SK-N-SH treated with all-trans-retinoic acid at 6 μM for 48 hours (cell line): Measurements from ENCODE around the gene VPS51.

Source experiments
- ATAC-seq: fragments of 200-7000 bp; cut with Tn5 transposase; 3 replicates; pipeline ENCODE4 v1.9.1; 2020; ENCODE audit warnings: mild to moderate bottlenecking, moderate library complexity
- ARNTL ChIP-seq: fragments of 450-650 bp; formaldehyde crosslinking; IDR thresholded peaks from 2 replicates; pipeline ENCODE4 v1.5.0; 2020; ENCODE audit warnings: low read depth, mild to moderate bottlenecking, moderate library complexity, borderline replicate concordance
- CSDC2 ChIP-seq: fragments of 250-450 bp; sonication (Bioruptor Pico); IDR thresholded peaks from 2 replicates; pipeline ENCODE4 v1.5.0; 2020; ENCODE audit warnings: mild to moderate bottlenecking, moderate library complexity
- CSRNP3 ChIP-seq: fragments of 250-450 bp; sonication (Bioruptor Pico); IDR thresholded peaks from 2 replicates; pipeline ENCODE4 v1.5.1; 2021; ENCODE audit warnings: mild to moderate bottlenecking, moderate library complexity
- ESRRG ChIP-seq: fragments of 250-450 bp; sonication (Bioruptor Pico); IDR thresholded peaks from 2 replicates; pipeline ENCODE4 v1.6.1; 2021; ENCODE audit warnings: mild to moderate bottlenecking
- GLIS3 ChIP-seq: fragments of 250-450 bp; sonication (Bioruptor Pico); IDR thresholded peaks from 2 replicates; pipeline ENCODE4 v1.5.0; 2020; ENCODE audit warnings: mild to moderate bottlenecking, moderate library complexity
- ISL1 ChIP-seq: fragments of 250-450 bp; sonication (Bioruptor Pico); IDR thresholded peaks from 2 replicates; pipeline ENCODE4 v2.1.2; 2022; ENCODE audit warnings: mild to moderate bottlenecking, moderate library complexity
- OSR1 ChIP-seq: fragments of 250-450 bp; sonication (Bioruptor Pico); IDR thresholded peaks from 2 replicates; pipeline ENCODE4 v1.8.0; 2022; ENCODE audit warnings: moderate library complexity, mild to moderate bottlenecking, inconsistent platforms
- PPARA ChIP-seq: fragments of 250-450 bp; sonication (Bioruptor Pico); IDR thresholded peaks from 2 replicates; pipeline ENCODE4 v1.5.0; 2020; ENCODE audit warnings: mild to moderate bottlenecking, borderline replicate concordance
- RARB ChIP-seq: fragments of 250-450 bp; sonication (Bioruptor Pico); IDR thresholded peaks from 2 replicates; pipeline ENCODE4 v1.8.0; 2021; ENCODE audit warnings: mild to moderate bottlenecking, moderate library complexity
- TCF4 ChIP-seq: fragments of 250-450 bp; sonication (Bioruptor Pico); IDR thresholded peaks from 2 replicates; pipeline ENCODE4 v1.8.0; 2021; ENCODE audit warnings: mild to moderate bottlenecking, moderate library complexity, borderline replicate concordance
- TOX ChIP-seq: fragments of 250-450 bp; sonication (Bioruptor Pico); IDR thresholded peaks from 2 replicates; pipeline ENCODE4 v1.8.0; 2021; ENCODE audit warnings: mild to moderate bottlenecking, moderate library complexity, borderline replicate concordance
- TSHZ2 ChIP-seq: fragments of 250-450 bp; sonication (Bioruptor Pico); IDR thresholded peaks from 2 replicates; pipeline ENCODE4 v1.5.0; 2020; ENCODE audit warnings: mild to moderate bottlenecking, moderate library complexity
- ZC3H10 ChIP-seq: fragments of 250-450 bp; sonication (Bioruptor Pico); IDR thresholded peaks from 2 replicates; pipeline ENCODE4 v1.5.1; 2021; ENCODE audit warnings: mild to moderate bottlenecking, moderate library complexity
- ZFP3 ChIP-seq: fragments of 250-450 bp; sonication (Bioruptor Pico); IDR thresholded peaks from 2 replicates; pipeline ENCODE4 v1.5.0; 2020; ENCODE audit warnings: mild to moderate bottlenecking, moderate library complexity
- ZFP30 ChIP-seq: fragments of 450-650 bp; formaldehyde crosslinking; IDR thresholded peaks from 2 replicates; pipeline ENCODE4 v1.5.0; 2022; ENCODE audit warnings: mild to moderate bottlenecking, moderate library complexity
- ZNF565 ChIP-seq: fragments of 450-650 bp; formaldehyde crosslinking; conservative IDR thresholded peaks from 2 replicates; pipeline ENCODE4 v1.5.0; 2020; ENCODE audit warnings: low read depth, mild to moderate bottlenecking, moderate library complexity
- ZNF70 ChIP-seq: fragments of 450-650 bp; formaldehyde crosslinking; IDR thresholded peaks from 2 replicates; pipeline ENCODE4 v1.5.0; 2020; ENCODE audit warnings: mild to moderate bottlenecking, moderate library complexity
- ZNF8 ChIP-seq: fragments of 450-650 bp; formaldehyde crosslinking; IDR thresholded peaks from 2 replicates; pipeline ENCODE4 v1.5.0; 2020; ENCODE audit warnings: mild to moderate bottlenecking, moderate library complexity
- TF ChIP-seq, protein P1 (sequence below): fragments of 250-450 bp; sonication (Bioruptor Pico); IDR thresholded peaks from 2 replicates; pipeline ENCODE4 v1.8.0; 2021; ENCODE audit warnings: low read depth, mild to moderate bottlenecking, moderate library complexity, borderline replicate concordance
- TF ChIP-seq, protein P2 (sequence below): fragments of 250-450 bp; sonication (Bioruptor Pico); IDR thresholded peaks from 2 replicates; pipeline ENCODE4 v1.5.1; 2020; ENCODE audit warnings: low read depth, mild to moderate bottlenecking, moderate library complexity

VPS51 gene

DNA sequence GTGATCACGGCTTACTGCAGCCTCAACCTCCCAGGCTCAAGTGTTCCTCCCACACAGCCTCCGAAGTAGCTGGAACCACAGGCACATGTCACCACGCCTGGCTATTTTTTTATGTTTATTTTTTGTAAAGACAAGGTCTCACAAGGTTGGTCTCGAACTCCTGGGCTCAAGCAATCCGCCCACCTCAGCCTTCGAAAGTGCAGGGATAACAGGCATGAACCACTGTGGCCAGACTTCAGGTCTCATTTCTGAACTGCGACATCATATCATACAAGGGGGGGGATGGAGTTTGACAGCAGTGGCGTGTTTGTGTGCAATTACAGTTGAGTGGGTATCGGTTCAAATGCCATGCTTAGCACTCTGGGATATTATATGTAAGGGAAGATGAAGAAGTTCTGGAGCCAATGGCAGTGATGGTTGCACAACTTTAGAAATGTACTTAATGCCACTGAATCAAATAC is 44.6 kb upstream of the VPS51 start:
- no peak for TF ChIP-seq ISL1 (CRISPR knock-in tag)
- no peak for TF ChIP-seq RARB
- TF ChIP-seq TOX (CRISPR knock-in tag), result no peak
- TF ChIP-seq ZNF565 (CRISPR knock-in tag), result no peak
- no peak for TF ChIP-seq ZNF70
- no peak for TF ChIP-seq OSR1 (CRISPR knock-in tag)
- no peak for TF ChIP-seq CSDC2 (CRISPR knock-in tag)
- no peak for TF ChIP-seq ZC3H10 (CRISPR knock-in tag)
- no peak for TF ChIP-seq ZFP3
- no peak for TF ChIP-seq TSHZ2 (CRISPR knock-in tag)
- TF ChIP-seq, protein P1, sequence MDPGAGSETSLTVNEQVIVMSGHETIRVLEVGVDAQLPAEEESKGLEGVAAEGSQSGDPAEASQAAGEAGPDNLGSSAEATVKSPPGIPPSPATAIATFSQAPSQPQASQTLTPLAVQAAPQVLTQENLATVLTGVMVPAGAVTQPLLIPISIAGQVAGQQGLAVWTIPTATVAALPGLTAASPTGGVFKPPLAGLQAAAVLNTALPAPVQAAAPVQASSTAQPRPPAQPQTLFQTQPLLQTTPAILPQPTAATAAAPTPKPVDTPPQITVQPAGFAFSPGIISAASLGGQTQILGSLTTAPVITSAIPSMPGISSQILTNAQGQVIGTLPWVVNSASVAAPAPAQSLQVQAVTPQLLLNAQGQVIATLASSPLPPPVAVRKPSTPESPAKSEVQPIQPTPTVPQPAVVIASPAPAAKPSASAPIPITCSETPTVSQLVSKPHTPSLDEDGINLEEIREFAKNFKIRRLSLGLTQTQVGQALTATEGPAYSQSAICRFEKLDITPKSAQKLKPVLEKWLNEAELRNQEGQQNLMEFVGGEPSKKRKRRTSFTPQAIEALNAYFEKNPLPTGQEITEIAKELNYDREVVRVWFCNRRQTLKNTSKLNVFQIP, result no peak
- no peak for TF ChIP-seq ESRRG (CRISPR knock-in tag)
- no peak for ATAC-seq

DNA sequence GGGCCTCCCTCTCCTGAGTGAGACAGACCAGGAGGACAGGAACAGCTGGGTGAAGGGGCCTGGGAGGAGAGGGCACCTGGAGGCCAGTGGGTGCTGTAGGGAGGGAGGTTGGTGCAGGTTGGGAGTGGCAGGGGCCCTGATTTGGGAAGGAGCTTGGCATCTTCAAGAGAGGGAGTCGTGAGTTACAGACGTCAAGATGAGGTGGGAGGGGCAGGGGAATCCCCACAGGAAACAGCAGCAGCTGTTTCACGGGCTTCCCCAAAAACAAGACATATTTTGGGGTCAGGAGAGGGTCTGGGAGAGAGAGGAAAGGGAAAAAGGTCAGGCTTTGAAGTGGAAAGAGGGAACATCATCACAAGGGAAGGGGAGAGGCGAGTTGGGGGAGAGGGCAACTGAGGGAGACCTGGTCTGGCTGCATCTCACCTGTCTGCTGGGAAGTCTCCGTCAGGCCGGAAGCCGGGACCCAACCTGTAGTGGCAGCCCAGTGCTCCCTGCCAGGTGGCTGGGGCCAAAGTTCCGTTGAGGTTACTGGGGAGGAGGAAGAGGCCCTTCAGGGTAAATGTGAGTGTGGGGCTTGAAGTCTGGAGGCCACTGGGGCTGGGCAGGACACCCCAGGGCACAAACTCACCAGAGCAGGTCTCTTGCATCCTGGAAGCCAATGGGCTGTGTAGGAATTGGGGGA is 42.0 kb upstream of the VPS51 start:
- TF ChIP-seq PPARA (no peak), ISL1 (CRISPR knock-in tag) (no peak), ZFP3 (no peak), CSRNP3 (CRISPR knock-in tag) (no peak), ZNF8 (CRISPR knock-in tag) (no peak), ZFP30 (CRISPR knock-in tag) (no peak)
- TF ChIP-seq, protein P1, result no peak
- TF ChIP-seq, protein P2, sequence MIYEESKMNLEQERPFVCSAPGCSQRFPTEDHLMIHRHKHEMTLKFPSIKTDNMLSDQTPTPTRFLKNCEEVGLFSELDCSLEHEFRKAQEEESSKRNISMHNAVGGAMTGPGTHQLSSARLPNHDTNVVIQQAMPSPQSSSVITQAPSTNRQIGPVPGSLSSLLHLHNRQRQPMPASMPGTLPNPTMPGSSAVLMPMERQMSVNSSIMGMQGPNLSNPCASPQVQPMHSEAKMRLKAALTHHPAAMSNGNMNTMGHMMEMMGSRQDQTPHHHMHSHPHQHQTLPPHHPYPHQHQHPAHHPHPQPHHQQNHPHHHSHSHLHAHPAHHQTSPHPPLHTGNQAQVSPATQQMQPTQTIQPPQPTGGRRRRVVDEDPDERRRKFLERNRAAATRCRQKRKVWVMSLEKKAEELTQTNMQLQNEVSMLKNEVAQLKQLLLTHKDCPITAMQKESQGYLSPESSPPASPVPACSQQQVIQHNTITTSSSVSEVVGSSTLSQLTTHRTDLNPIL (CRISPR knock-in tag), result no peak
- ATAC-seq, result no peak

GRCh38 chr11:65055538-65055937 is 40.5 kb upstream of the VPS51 start:
- TF ChIP-seq ZFP3, result no peak
- TF ChIP-seq ZFP30 (CRISPR knock-in tag), result no peak
- no peak for TF ChIP-seq RARB
- no peak for TF ChIP-seq TCF4 (CRISPR knock-in tag)
- TF ChIP-seq ZNF70, result no peak
- no peak for TF ChIP-seq CSDC2 (CRISPR knock-in tag)
- no peak for TF ChIP-seq ZC3H10 (CRISPR knock-in tag)
- TF ChIP-seq CSRNP3 (CRISPR knock-in tag), result no peak
- TF ChIP-seq ARNTL (CRISPR knock-in tag), result no peak
- TF ChIP-seq GLIS3 (CRISPR knock-in tag), result no peak
- TF ChIP-seq, all 23 proteins: peak for 0
- ATAC-seq, result no peak
